CD14-positive monocyte (primary cell): ENCODE measurements around the gene FOXJ2. TPM values are rescaled to one million over a fixed set of nuclear protein-coding genes. Genes with fewer than 3 reads are reported as not detected.

Experiments used
- DNase-seq, 3 donors: peaks; one replicate each; pipeline ENCODE4 v3.0.0-alpha.2; 2011 to 2022
- H2AFZ ChIP-seq: 2 replicates; pipeline ENCODE4 v1.6.0; 2012; ENCODE audit warnings: mild to moderate bottlenecking, low read depth, low read length, inconsistent platforms; ENCODE audit not compliant: insufficient read depth, poor library complexity, severe bottlenecking
- H3K27ac ChIP-seq, 2 donors: 1 replicate in 1 of 2; 2 replicates in 1 of 2; pipeline ENCODE4 v1.5.1; 2012 to 2013; ENCODE audit warnings: low read length in 2 of 2, control low read depth in 1 of 2, inconsistent platforms in 1 of 2, low read depth in 1 of 2, mild to moderate bottlenecking in 1 of 2
- H3K27me3 ChIP-seq, 2 donors: one replicate each; pipeline versions ENCODE4 v1.6.0 to v1.6.1; 2011 to 2013; ENCODE audit warnings: low read length in 2 of 2; ENCODE audit not compliant: control insufficient read depth in 2 of 2, insufficient read depth in 2 of 2
- H3K36me3 ChIP-seq, 2 donors: replicated peaks in 1 of 2; 1 replicate in 1 of 2; 2 replicates in 1 of 2; pipeline versions ENCODE4 v1.5.1 to v1.6.1; 2012 to 2013; ENCODE audit warnings: low read length in 2 of 2, control low read depth in 1 of 2, inconsistent platforms in 1 of 2, mild to moderate bottlenecking in 1 of 2; ENCODE audit not compliant: insufficient read depth in 2 of 2, control insufficient read depth in 1 of 2
- H3K4me1 ChIP-seq, 2 donors: 1 replicate in 1 of 2; 2 replicates in 1 of 2; pipeline versions ENCODE4 v1.5.1 to v1.6.1; 2012 to 2013; ENCODE audit warnings: low read length in 2 of 2, control low read depth in 1 of 2, inconsistent platforms in 1 of 2, mild to moderate bottlenecking in 1 of 2, moderate library complexity in 1 of 2; ENCODE audit not compliant: insufficient read depth in 2 of 2, control insufficient read depth in 1 of 2
- H3K4me2 ChIP-seq: replicated peaks from 2 replicates; pipeline ENCODE3; 2012; ENCODE audit warnings: low read length, moderate library complexity, mild to moderate bottlenecking; ENCODE audit not compliant: poor library complexity, severe bottlenecking; ENCODE audit errors: extremely low read depth
- H3K4me3 ChIP-seq, 3 experiments: fragments of 200-600 bp in 1 of 3; sonication (generic) in 1 of 3; replicated peaks in 1 of 3; 1 replicate in 2 of 3; 2 replicates in 1 of 3; pipeline ENCODE4 v1.5.1; 2011 to 2013; ENCODE audit warnings: low read length in 3 of 3, mild to moderate bottlenecking in 3 of 3, control low read depth in 2 of 3, low read depth in 2 of 3, inconsistent platforms in 1 of 3, moderate library complexity in 1 of 3
- H3K79me2 ChIP-seq: 2 replicates; pipeline ENCODE4 v1.6.0; 2012; ENCODE audit warnings: mild to moderate bottlenecking, control low read depth, inconsistent platforms, low read length, moderate library complexity; ENCODE audit not compliant: insufficient read depth
- H3K9ac ChIP-seq: 2 replicates; pipeline ENCODE4 v1.6.0; 2017; ENCODE audit warnings: low read length, mild to moderate bottlenecking; ENCODE audit not compliant: insufficient read depth, poor library complexity, severe bottlenecking
- H3K9me3 ChIP-seq, 2 donors: replicated peaks in 1 of 2; 1 replicate in 1 of 2; 2 replicates in 1 of 2; pipeline versions ENCODE4 v1.5.1 to v1.6.1; 2012 to 2013; ENCODE audit warnings: low read length in 2 of 2, control low read depth in 1 of 2; ENCODE audit not compliant: control insufficient read depth in 1 of 2, insufficient read depth in 1 of 2
- H4K20me1 ChIP-seq: 2 replicates; pipeline ENCODE4 v1.6.0; 2012; ENCODE audit warnings: mild to moderate bottlenecking, low read length, control low read depth, moderate library complexity; ENCODE audit not compliant: insufficient read depth
- H3K27ac Mint-ChIP-seq, 7 donors: one replicate each; pipeline ENCODE4 v1.8.0; 2020; ENCODE audit warnings: mild to moderate bottlenecking in 7 of 7, mixed read lengths in 7 of 7, moderate library complexity in 6 of 7, inconsistent platforms in 2 of 7
- H3K27me3 Mint-ChIP-seq, 3 donors: one replicate each; pipeline ENCODE4 v1.8.0; 2021 to 2022; ENCODE audit warnings: low read depth in 3 of 3, mild to moderate bottlenecking in 3 of 3, mixed read lengths in 3 of 3, moderate library complexity in 3 of 3, inconsistent platforms in 1 of 3
- H3K36me3 Mint-ChIP-seq, 2 donors: one replicate each; pipeline ENCODE4 v1.8.0; 2020; ENCODE audit warnings: mixed read lengths in 2 of 2, inconsistent platforms in 1 of 2, mild to moderate bottlenecking in 1 of 2
- H3K4me1 Mint-ChIP-seq: one replicate; pipeline ENCODE4 v1.8.0; 2020; ENCODE audit warnings: mild to moderate bottlenecking, mixed read lengths
- H3K4me3 Mint-ChIP-seq, 2 donors: one replicate each; pipeline ENCODE4 v1.8.0; 2020; ENCODE audit warnings: mild to moderate bottlenecking in 2 of 2, mixed read lengths in 2 of 2, moderate library complexity in 1 of 2
- H3K9me3 Mint-ChIP-seq, 7 donors: one replicate each; pipeline ENCODE4 v1.8.0; 2020 to 2022; ENCODE audit warnings: mixed read lengths in 7 of 7, mild to moderate bottlenecking in 6 of 7, moderate library complexity in 6 of 7, inconsistent platforms in 2 of 7
- CTCF ChIP-seq: fragments of 200-600 bp; IDR thresholded peaks from one replicate; pipeline ENCODE4 v1.8.0; 2022; ENCODE audit warnings: antibody characterized with exemption, mild to moderate bottlenecking
- WGBS: methylation state at CpG from one replicate; pipeline ENCODE4 v1.1.5; 2013; ENCODE audit warnings: missing lambda C conversion rate; ENCODE audit not compliant: insufficient coverage; 5-methylcytosine and 5-hydroxymethylcytosine counted together
- intact Hi-C, 2 donors: fragments of 100-400 bp; cut with micrococcal nuclease; formaldehyde crosslinking; loops; one replicate each; pipeline versions ENCODE4 v1.15.0 to v1.15.1; 2023
- polyA plus RNA-seq, 3 donors: library from polyadenylated mRNA; depleted of rRNA in 1 of 3; unstranded in 2 of 3; stranded (reverse) in 1 of 3; fragments of 300-500 nt in 2 of 3; fragments of >200 nt in 1 of 3; fragmentation: Illumina TruSeq in 2 of 3; gene quantifications; 1 replicate in 2 of 3; 2 replicates in 1 of 3; pipeline ENCODE4 v1.2.3, GENCODE V29; 2012 to 2021

FOXJ2 gene
- polyA plus RNA-seq, 3 donors: 4.9 to 15.0 (median 7.4) TPM

- H3K9ac ChIP-seq: no peak overlapping the region
- no peaks in the 10 kb centered on the region for H3K27me3 ChIP-seq
- H4K20me1 ChIP-seq: peaks cover 14% of the 10 kb centered on the region
- H3K4me1 ChIP-seq: peaks cover 22 to 32% of the 10 kb centered on the region in 2 donors
- intact Hi-C loops: no loop called here
- H3K27ac Mint-ChIP-seq: peak overlapping the region; percentile 69 to 92 (median 86)
- peaks cover 0 to 2% (median 0%) of the 10 kb centered on the region in 7 donors for H3K9me3 Mint-ChIP-seq
- no peaks in the 10 kb centered on the region for H3K9me3 ChIP-seq
- H3K79me2 ChIP-seq: peaks cover 25% of the 10 kb centered on the region
- WGBS: no CpG with 5 or more reads among the region's 2 CpGs
- no peak for TF ChIP-seq CTCF
- H3K4me1 Mint-ChIP-seq: peaks cover 21% of the 10 kb centered on the region
- H3K27ac ChIP-seq: peak overlapping the region in 1 of 2 donors; percentile 81
- H3K4me2 ChIP-seq: peak overlapping the region; percentile 39
- peaks cover 38 to 84% of the 10 kb centered on the region in 2 donors for H3K36me3 ChIP-seq
- no peak overlapping the region for H2AFZ ChIP-seq
- peak overlapping the region in 1 of 3 experiments; percentile 26 for H3K4me3 ChIP-seq
- H3K4me3 Mint-ChIP-seq: peak overlapping the region in 1 of 2 donors; percentile 12
- no peak for DNase-seq
- H3K36me3 Mint-ChIP-seq: peaks cover 74 to 82% of the 10 kb centered on the region in 2 donors
- H3K27me3 Mint-ChIP-seq: no peaks in the 10 kb centered on the region
Measured at GRCh38 chr12:8096281-8096915, 63.9 kb downstream of the FOXJ2 start.

GRCh38 chr12:8099235-8099634 is 66.7 kb downstream of the FOXJ2 start:
- no peak overlapping the region for H3K4me3 Mint-ChIP-seq
- H3K9me3 ChIP-seq: no peaks in the 10 kb centered on the region
- TF ChIP-seq CTCF: no peak
- H3K4me1 Mint-ChIP-seq: peaks cover 21% of the 10 kb centered on the region
- peaks cover 22 to 32% of the 10 kb centered on the region in 2 donors for H3K4me1 ChIP-seq
- no peaks in the 10 kb centered on the region for H3K27me3 Mint-ChIP-seq
- intact Hi-C loops: no loop called here
- H3K27ac Mint-ChIP-seq: no peak overlapping the region
- peaks cover 10 to 56% of the 10 kb centered on the region in 2 donors for H3K36me3 ChIP-seq
- H3K79me2 ChIP-seq: peaks cover 4% of the 10 kb centered on the region
- H3K9ac ChIP-seq: no peak overlapping the region
- WGBS: 97% methylated on average over 3 of the region's 3 CpGs
- H3K27ac ChIP-seq: no peak overlapping the region
- H2AFZ ChIP-seq: no peak overlapping the region
- peaks cover 0 to 2% (median 0%) of the 10 kb centered on the region in 7 donors for H3K9me3 Mint-ChIP-seq
- DNase-seq: no peak
- no peaks in the 10 kb centered on the region for H4K20me1 ChIP-seq
- H3K27me3 ChIP-seq: no peaks in the 10 kb centered on the region
- H3K4me3 ChIP-seq: no peak overlapping the region
- peaks cover 53 to 59% of the 10 kb centered on the region in 2 donors for H3K36me3 Mint-ChIP-seq
- no peak overlapping the region for H3K4me2 ChIP-seq

Other genes with a start within 250 kb of the FOXJ2 start
- not detected for gene NANOG, start 243.3 kb upstream of the FOXJ2 start, polyA plus RNA-seq
- 1 to 10 TPM in 1 of 3 donors, under 1 TPM in 2; 0.21 to 3.1 (median 0.29) TPM for gene SLC2A14, start 159.8 kb upstream of the FOXJ2 start, polyA plus RNA-seq
- gene SLC2A3, start 96.5 kb upstream of the FOXJ2 start, polyA plus RNA-seq: 1,000 to 10,000 TPM in 1 of 3 donors, 100 to 1,000 TPM in 2; 128 to 1,210 (median 179) TPM
- gene C3AR1, start 33.6 kb downstream of the FOXJ2 start, polyA plus RNA-seq: 100 to 1,000 TPM in 1 of 3 donors, 10 to 100 TPM in 2; 60.7 to 222 (median 67.3) TPM
- gene NECAP1, start 49.6 kb downstream of the FOXJ2 start, polyA plus RNA-seq: 10 to 100 TPM; 18.7 to 74.8 (median 30.0) TPM
- 100 to 1,000 TPM; 122 to 365 (median 297) TPM for gene CLEC4A, start 90.9 kb downstream of the FOXJ2 start, polyA plus RNA-seq
- not detected for gene ZNF705A, start 124.3 kb downstream of the FOXJ2 start, polyA plus RNA-seq
- gene FAM90A1, start 194.9 kb downstream of the FOXJ2 start, polyA plus RNA-seq: under 1 TPM in 1 of 3 donors, not detected in 2; 0.25 TPM